HPDE6-E6E7 (cell line): ENCODE data around the gene WDR90.

Source experiments
- DNase-seq: peaks from one replicate; pipeline ENCODE4 v3.0.0; 2011; ENCODE audit warnings: missing footprints; ENCODE audit errors: extremely low spot score

Gene WDR90

DNA sequence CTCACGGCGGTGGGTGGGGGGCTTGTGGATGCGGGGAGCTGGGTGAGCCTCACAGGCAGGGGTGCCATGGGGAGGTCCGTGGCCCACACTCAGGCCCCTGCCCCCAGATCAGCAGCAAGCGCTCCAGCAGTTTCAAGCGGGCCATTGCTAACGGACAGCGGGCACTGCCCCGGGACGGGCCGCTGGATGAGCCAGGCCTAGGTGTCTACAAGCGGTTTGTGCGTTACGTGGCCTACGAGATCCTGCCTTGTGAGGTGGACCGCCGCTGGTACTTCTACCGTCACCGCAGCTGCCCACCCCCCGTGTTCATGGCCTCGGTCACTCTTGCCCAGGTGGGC is 27.4 kb downstream of the WDR90 start:
- no peak for DNase-seq

DNA sequence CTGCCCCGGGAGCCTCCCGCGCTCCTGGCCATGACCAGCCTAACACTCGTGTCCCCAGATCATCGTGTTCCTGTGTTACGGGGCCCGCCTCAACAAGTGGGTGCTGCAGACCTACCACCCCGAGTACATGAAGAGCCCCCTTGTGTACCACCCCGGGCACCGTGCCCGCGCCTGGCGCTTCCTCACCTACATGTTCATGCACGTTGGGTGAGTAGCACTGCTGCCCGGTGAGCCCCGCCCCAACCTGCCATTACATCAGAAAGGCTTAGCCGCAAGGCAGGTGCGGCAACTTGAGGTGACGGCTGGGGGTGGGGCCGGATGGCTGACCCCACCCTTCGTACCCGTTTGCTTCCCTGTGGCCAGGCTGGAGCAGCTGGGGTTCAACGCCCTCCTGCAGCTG is 27.7 kb downstream of the WDR90 start:
- DNase-seq, result peak; percentile 91

DNA sequence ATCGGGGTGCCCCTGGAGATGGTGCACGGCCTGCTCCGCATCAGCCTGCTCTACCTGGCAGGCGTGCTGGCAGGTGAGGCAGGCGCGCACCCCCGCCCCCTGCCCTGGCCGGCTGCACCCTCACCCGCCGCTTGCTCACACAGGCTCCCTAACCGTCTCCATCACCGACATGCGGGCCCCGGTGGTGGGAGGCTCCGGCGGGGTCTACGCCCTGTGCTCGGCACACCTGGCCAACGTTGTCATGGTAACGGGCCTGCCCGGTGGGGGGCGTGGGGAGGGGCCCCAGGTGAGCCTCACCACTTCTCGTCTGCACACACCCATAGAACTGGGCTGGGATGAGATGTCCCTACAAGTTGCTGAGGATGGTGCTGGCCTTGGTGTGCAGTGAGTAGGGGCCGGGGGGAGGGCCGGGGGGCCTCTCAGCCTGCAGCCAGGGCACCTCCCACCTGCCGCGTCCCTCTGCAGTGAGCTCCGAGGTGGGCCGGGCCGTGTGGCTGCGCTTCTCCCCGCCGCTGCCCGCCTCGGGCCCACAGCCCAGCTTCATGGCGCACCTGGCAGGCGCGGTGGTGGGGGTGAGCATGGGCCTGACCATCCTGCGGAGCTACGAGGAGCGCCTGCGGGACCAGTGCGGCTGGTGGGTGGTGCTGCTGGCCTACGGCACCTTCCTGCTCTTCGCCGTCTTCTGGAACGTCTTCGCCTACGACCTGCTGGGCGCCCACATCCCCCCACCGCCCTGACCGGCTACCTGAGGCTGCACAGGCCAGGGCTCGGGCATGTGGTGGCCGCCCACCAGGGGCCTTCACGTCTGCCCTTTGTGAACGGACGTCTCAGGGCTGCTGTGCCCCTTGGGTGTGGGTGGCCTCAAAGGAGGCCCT is 28.4 kb downstream of the WDR90 start:
- DNase-seq, result no peak

DNA sequence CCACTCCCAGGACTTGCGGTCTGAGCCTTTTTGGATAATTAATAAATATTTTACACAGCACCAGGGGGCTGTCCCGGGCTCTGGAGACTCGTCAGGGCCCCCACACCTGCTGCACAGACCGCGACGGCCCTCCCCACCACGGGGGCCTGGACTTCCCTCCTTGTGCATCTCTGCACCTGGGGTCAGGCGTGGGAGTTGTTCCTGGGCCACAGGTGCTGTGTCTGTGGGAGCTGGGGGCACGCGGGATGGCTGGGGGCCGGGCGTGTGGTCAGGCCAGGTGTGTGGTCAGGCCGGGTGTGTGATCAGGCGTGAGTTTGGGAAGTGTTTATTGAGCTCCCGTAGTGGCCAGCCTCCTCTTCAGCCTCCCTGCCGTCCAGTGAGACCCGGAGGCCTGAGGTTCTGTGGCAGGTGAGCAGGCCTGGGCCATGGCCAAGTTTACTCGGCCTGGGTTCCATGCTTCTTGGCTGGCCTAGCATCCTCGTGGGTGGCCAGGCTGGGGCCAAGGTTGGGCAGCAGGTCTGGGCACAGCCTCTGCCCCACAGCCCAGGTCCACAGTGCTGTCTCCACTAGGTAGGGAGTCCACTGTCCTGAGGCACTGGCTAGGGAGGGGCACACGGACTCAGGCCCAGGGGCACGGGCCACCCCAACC is 29.2 kb downstream of the WDR90 start:
- no peak for DNase-seq

DNA sequence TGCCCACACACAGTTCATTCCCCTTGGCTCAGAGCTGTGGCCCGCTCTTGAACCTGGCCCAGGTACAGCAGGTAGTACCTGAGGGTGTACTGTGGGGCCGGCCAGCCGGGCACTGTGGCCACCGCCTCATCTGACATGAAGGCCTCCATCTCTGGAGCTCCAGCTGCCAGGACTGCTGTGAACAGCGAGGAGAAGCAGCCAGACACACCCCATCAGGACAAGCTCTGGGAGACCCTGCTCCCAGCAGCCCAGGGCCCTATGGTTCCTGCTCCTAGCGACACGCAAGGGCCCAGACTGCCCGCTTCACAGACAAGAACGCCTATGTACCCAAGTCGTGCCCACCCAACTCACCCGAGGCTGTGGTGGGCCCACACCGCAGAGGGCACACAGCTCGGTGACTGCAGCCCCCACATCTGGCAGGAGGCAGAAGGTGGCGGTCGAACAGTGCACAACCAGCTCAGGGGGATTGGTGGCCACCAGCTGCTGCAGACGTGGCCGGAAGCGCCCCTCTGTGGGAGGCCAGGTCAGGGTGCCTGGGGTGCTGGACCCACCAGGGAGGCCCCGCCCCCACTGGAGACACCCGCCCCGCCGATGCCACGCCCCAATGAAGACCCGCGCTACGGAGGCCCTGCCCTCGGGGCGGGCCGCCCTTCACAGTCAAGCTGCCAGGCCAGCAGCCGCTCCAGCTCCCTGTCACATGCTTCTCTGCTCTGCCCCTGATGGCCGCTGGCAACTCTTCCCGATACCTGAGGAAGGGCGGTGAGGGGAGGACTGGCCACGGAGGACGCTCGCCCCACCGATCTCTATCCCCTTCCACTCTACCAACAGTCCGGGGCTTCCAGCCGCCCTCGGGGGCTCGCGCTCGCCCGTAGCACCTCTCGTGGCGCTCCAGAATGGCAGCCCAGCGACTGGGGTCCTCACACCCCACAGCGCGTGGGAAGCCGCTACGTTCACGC is 30.0 kb downstream of the WDR90 start:
- DNase-seq, result no peak

DNA sequence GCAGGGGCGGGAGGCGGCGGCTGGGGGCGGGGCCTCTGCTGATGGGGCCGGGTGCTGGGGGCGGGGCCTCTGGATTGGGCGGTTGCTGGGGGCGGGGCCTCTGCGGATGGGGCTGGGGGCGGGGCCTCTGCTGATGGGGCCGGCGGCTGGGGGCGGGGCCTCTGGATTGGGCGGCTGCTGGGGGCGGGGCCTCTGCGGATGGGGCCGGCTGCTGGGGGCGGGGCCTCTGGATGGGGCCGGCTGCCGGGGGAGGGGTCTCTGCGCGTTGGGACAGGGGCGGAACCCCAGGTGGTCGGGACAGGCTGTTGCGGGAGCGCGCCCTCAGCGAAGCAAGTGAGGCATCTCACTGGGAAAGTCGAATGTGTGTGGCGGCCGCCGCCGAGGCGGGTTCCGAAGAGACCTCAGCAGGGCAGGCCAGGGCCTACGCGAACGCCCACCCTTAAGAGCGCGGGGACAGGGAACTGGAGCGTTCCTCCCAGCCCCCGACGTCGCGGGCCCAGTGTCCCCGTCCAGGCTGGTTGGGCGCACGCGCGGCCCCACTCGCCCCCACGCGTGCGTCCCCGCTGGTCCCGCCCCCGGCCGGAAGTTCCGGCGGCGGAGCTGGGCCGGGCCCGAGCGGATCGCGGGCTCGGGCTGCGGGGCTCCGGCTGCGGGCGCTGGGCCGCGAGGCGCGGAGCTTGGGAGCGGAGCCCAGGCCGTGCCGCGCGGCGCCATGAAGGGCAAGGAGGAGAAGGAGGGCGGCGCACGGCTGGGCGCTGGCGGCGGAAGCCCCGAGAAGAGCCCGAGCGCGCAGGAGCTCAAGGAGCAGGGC is 30.9 kb downstream of the WDR90 start, which contains the start of gene STUB1:
Gene STUB1 (plus strand): TSS at position 597 of the 811 bp plus-strand sequence. CDS start 116 bp downstream, at position 713.
- peak; percentile 76 for DNase-seq

DNA sequence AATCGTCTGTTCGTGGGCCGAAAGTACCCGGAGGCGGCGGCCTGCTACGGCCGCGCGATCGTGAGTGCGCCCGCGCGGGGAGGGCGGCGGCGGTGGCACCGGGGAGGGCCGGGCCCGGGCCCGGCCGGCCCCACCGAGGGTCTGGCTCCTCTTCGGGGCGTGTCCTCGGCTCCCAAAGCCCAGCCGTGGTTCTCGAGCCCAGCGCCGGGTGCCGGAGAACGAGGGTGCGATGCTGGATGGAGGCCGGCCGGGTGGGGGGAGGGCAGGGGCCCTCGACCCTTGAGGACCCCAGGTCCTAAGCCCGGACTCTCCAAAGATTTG is 31.4 kb downstream of the WDR90 start:
- DNase-seq, result no peak

DNA sequence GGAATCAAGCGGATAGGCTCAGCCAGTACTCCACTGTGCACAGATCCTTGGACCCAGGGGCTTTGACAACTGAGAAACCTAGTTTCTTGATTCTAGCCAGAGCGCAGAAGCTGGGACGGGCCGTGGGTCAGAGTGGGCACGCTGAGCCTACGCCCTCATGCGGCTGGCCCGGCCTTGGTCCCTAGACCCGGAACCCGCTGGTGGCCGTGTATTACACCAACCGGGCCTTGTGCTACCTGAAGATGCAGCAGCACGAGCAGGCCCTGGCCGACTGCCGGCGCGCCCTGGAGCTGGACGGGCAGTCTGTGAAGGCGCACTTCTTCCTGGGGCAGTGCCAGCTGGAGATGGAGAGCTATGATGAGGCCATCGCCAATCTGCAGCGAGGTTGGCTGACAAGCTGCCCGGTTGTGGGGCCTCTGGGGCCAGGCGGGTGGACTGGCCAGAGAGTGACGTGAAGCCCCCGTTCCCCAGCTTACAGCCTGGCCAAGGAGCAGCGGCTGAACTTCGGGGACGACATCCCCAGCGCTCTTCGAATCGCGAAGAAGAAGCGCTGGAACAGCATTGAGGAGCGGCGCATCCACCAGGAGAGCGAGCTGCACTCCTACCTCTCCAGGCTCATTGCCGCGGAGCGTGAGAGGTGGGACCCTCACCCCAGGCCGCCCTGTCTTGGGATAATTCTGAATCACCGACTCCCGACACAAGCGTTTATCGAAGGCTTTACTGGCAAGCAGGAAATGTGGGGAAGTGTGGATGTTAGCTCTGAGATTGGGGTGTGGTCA is 32.0 kb downstream of the WDR90 start:
- no peak for DNase-seq

DNA sequence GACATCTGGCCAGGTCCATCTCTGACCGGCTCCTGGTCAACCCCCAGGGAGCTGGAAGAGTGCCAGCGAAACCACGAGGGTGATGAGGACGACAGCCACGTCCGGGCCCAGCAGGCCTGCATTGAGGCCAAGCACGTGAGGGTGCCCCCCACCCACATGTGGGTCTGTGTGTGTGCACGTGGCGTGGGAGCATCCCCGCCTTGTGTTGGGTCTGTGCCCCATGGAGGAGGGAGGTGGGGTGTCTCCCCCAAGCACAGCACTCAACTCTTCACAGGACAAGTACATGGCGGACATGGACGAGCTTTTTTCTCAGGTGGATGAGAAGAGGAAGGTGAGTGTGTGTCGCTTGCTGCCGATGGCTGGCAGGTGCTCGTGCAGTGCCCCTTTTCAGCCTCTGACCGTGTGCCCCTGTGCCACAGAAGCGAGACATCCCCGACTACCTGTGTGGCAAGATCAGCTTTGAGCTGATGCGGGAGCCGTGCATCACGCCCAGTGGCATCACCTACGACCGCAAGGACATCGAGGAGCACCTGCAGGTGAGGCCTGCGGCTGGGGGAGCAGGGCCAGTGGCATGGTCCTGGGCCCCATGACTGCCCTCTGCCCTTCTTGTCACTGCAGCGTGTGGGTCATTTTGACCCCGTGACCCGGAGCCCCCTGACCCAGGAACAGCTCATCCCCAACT is 32.7 kb downstream of the WDR90 start:
- no peak for DNase-seq

DNA sequence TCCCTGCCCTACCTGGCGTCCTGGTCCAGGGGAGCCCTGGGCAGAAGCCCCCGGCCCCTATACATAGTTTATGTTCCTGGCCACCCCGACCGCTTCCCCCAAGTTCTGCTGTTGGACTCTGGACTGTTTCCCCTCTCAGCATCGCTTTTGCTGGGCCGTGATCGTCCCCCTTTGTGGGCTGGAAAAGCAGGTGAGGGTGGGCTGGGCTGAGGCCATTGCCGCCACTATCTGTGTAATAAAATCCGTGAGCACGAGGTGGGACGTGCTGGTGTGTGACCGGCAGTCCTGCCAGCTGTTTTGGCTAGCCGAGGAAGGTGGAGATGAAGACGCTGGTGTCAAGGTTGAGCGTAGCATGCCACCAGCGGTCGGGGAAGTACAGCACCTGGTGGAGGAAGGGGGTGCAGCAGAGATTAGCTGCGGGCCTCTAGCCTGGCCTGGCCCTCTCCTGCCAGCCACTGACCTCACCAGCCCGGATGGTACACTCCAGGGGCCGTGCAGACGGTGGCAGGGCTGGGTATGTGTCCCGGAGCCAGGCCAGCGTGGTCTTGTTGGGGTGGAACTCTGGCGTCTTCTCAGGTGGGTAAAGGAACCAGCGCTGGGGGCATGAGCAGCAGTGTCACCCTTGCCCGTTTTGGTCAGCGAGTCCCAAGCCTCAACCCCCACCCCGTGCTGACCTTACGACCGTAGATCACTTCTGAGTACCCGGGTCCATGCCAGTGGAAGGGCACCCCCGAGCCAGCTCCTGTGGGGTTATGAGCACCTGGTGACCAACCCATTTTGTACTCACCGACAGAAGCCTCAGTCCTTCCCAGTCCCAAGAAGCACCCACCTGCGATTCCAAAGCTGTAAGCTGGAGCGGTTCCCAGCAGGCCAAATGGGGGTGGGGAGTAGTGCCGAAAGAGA is 33.6 kb downstream of the WDR90 start:
- no peak for DNase-seq

DNA sequence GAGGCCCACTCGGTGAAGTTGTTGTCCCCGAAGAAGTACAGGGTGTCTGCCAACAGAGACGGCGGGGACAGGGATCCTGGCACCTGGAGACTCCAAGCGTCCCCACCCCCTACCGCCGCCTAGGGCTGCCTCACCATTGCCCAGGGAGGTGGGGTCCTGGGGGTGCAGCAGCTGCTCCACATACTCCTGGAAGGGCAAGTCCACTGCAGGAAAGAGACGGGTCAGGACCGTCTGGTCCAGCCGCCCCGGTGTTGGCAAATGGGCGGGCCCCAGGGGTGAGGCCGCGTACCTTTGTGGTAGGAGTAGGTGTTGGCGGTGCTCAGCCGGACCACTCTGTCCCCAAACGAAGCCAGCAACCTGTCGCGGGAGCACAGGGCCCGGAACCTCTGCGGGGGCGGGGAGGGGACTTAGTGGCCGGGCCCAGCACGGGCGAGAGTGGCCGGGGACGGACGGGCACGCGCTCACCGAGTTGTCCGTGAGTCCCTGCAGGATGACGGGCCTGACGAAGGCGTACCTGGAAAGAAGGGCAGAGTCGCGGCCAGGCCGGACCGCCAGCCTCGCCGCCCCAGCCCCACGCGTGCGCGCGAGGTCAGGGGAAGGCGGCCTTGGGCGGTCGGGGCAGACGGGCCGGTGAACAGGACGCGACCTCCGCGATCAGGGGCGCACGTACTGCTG is 34.4 kb downstream of the WDR90 start:
- DNase-seq, result no peak

DNA sequence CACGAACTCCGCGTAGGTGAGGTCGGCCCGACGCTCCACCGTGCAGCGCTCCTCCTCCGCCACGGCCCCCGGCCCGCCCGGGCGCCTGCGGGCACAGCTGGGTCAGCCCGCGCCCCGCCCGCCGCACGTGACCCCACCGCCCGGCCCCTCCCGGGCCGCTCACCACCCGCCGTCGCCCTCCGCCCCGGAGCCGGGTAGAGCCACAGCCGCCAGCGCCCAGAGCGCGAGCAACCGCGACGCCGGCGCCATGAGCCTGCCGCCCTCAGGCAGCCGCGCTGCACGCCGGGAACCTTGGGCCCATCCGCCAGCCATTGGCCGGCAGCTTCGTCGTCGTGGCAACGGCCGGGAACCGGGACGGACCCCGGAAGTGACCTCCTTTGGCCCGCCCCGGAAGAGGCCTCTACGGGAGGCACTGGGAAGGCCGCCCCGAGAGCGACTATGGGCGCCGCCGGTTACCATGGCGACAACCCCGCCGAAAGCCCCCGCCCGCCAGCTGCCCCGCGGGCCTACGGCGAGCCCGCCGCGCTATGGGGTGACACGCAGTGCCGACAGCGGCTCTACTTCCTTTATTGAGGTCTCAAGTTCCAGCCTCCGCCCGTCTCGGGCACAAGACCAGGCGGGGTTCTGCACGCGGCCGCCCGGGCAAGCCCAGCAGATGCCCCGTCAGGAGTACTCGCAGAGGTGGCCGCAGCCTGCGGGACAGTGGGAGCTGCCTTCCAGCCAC is 35.1 kb downstream of the WDR90 start, which contains the start of gene JMJD8:
Gene JMJD8 (minus strand): TSS at position 264 of the 724 bp plus-strand sequence. CDS start 15 bp downstream, at position 249.
- peak; percentile 92 for DNase-seq

DNA sequence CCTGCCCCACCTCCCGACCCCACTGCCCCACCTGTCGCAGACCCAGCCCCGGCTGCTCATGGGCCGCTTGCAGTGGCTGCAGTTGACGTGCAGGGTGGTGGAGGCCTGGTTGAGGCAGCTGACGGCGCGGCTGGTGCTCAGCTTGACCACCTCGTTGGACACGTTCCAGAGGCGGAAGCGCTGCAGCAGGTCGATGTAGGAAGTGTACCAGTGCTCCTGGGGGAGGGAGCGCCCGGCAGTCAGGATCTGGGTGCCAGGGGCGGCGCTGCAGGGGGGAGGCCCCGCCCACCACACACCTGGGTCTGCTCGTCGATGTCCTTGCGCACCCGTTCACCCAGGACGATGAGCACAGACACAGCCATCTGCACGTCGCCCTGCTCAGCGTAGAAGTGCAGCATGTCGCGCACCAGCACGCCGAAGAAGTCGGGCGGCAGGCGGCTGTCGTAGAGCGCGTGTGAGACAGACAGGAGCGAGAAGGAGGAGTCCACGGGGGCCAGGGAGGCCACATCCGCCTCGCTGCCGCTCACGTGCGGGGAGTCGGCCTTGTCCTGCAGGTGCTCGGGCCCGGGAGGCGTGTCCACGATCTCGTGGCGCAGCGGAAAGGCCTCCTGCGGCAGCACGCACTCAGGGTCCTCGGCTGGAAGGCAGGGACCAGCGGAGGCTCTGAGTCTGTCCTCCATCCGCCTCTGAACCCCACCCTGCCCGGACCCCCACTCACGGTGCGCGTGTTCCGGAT is 36.0 kb downstream of the WDR90 start:
- no peak for DNase-seq

DNA sequence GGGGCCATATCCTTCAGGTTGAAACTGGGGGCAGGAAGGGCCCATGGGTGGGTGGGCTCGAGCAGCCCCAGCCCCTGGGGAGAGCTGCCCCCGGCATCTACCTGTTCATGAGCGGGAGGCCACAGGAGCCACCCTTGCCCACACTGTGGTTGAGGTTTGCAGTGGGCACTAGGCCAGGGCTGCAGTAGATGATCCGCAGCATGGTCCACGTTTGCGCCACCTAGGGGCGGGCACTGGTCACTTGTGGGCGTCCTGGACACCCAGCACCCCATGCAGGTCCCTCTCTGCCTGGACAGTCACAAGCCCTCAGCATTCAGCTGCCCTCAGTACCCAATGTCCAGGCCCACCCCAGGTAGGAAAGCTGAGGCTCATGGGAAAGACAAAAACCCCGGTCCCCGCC is 36.8 kb downstream of the WDR90 start:
- no peak for DNase-seq

DNA sequence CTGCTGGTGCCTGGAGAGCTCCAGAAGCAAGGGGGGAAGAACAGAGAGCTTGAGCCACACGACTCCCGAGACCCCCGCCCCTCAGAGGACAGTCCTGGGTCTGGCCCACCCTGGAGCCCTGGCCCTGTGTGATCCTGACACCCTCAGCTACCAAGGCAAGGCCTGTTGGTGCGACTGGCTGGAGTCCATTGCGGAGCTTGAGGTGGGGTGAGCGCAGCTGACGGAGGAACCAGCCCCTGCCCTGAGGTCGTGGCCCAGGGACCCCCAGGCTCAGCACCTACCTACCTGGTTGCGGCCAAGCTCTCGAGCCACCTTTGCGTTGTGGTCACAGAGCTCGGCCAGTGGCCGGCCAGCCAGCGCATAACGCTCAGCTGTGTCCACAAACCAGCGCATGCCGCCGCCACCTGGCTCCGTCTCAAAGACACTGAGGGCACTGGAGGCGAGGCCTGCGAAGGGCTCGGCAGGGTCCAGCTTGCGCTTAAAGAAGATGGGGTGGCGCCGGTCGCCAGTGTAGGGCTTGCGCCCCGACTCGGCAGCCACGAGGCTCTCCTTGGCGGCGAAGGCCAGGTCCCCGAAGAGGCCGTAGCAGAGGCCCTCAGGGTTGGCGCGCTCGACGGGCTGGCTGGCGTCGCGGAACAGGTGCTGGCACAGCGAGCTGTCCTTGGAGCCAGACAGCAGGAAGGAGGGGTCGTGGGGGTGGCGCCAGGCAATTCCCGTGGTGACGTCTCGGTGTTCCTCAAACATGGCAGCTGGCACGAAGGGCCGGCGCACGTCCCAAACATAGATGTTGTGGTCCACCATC is 37.5 kb downstream of the WDR90 start:
- DNase-seq, result no peak

DNA sequence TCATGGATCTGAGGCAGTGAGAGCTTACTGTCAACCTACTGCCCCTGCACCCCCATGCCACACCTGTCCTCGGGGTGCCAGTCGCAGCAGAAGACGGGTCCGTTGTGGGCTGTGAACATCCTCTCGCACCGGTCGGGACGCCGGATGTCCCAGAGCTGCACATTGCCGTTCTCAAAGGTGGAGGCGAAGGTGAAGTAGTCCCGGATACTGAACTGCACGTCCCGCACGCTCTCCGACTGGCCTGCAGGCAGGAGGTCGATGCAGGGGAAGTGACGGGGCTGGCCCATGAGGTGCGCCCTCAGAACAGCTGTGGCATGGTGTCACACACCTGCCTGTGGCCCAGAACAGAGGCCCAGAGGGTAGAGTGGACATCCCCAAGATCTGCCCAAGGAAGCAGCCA is 38.3 kb downstream of the WDR90 start:
- no peak for DNase-seq
